Hippocampal formation (tissue), 2 donors: Measurements from ENCODE around the gene SLC24A4.
A peak's percentile ranks its signal among the peaks of the same experiment; 100 is the strongest.
"Not testable (repeated sequence)": the region's sequence is repeated elsewhere in the genome, so short reads cannot be mapped to it uniquely, and the experiment has no call there.

Experiments used
- DNase-seq, 2 donors: peaks; one replicate each; lab custom pipeline; 2025; lab: John Stamatoyannopoulos, UW

SLC24A4 gene

GRCh38 chr14:92520102-92521057 is 197.4 kb downstream of the SLC24A4 start:
- DNase-seq: no peak

GRCh38 chr14:92521058-92521415 is 198.1 kb downstream of the SLC24A4 start:
- no peak for DNase-seq

- no peak for DNase-seq
Observed at GRCh38 chr14:92523752-92524151, 200.8 kb downstream of the SLC24A4 start.

GRCh38 chr14:92524602-92525185 is 201.7 kb downstream of the SLC24A4 start:
- DNase-seq: no peak

- no peak for DNase-seq
Observed at GRCh38 chr14:92525322-92526095, 202.5 kb downstream of the SLC24A4 start.

GRCh38 chr14:92527721-92528120 is 204.8 kb downstream of the SLC24A4 start:
- DNase-seq: no peak

- DNase-seq: no peak
Observed at GRCh38 chr14:92528486-92529100, 205.6 kb downstream of the SLC24A4 start.

- no peak for DNase-seq
Observed at GRCh38 chr14:92529903-92530302, 206.9 kb downstream of the SLC24A4 start.

- no peak for DNase-seq
Observed at GRCh38 chr14:92531106-92531873, 208.3 kb downstream of the SLC24A4 start.

- no peak for DNase-seq
Observed at GRCh38 chr14:92532490-92533163, 209.7 kb downstream of the SLC24A4 start.

GRCh38 chr14:92534932-92535643 is 212.1 kb downstream of the SLC24A4 start:
- no peak for DNase-seq

- DNase-seq: not testable (repeated sequence)
Observed at GRCh38 chr14:92536231-92536630, 213.3 kb downstream of the SLC24A4 start.

- DNase-seq: no peak
Observed at GRCh38 chr14:92538412-92538985, 215.5 kb downstream of the SLC24A4 start.

- no peak for DNase-seq
Observed at GRCh38 chr14:92539419-92539818, 216.5 kb downstream of the SLC24A4 start.

GRCh38 chr14:92539875-92540274 is 216.9 kb downstream of the SLC24A4 start:
- no peak for DNase-seq

- peak in 1 of 2 donors; percentile 20 for DNase-seq
Observed at GRCh38 chr14:92540472-92541048, 217.6 kb downstream of the SLC24A4 start.

- no peak for DNase-seq
Observed at GRCh38 chr14:92542766-92543554, 220.0 kb downstream of the SLC24A4 start.

GRCh38 chr14:92544051-92544720 is 221.2 kb downstream of the SLC24A4 start:
- no peak for DNase-seq
